DOHH2 (cell line): ENCODE data around the gene SENP5.

ENCODE experiments used
- CTCF ChIP-seq: fragments of 200-600 bp; sonication (generic); IDR thresholded peaks from one replicate; pipeline ENCODE4 v1.5.1; 2014; ENCODE audit warnings: antibody characterized with exemption, mild to moderate bottlenecking, low read depth, low read length; ENCODE audit not compliant: poor library complexity, severe bottlenecking
- EZH2phosphoT487 ChIP-seq: fragments of 200-600 bp; sonication (generic); IDR thresholded peaks from 2 replicates; pipeline ENCODE4 v1.6.1; 2017; ENCODE audit warnings: borderline replicate concordance, mild to moderate bottlenecking, antibody characterized with exemption, low read length, moderate library complexity, mixed read lengths

GRCh38 chr3:196942915-196943277 is 75.2 kb downstream of the SENP5 start:
- TF ChIP-seq CTCF (no peak), EZH2phosphoT487 (no peak)
